ENCODE data around the gene RBM44. TPM values are rescaled to one million over a fixed set of nuclear protein-coding genes. Genes with fewer than 3 reads are reported as not detected.

The RBM44 gene
- total RNA-seq, 1 donor from 2014 or later, result 1.0 TPM

DNA sequence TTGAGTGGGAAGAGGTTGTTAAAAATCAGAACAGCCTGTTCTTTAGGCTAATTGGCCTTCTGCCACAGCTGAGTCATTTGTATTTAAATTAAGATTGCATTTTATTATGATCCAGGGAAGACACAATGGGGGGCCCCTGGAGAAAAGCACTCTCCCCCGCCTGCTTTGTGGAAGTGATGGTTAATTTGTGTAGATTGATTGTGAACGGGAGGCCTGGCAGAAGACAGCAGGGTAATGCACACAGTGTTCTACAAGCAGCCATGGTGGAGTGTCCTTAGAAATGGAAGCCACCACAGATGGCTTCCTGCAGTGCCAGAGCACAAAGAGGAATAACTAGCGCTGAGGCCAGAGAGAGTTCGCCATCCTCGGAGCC lies 80.5 kb downstream of the RBM44 start:
- no peak overlapping the region for H3K27ac Mint-ChIP-seq
- no peak overlapping the region for H3K4me3 Mint-ChIP-seq (ENCODE audit: low read depth)
- H3K36me3 Mint-ChIP-seq (ENCODE audit: low read depth), result no peaks in the 10 kb centered on the region
- intact Hi-C loops (cut with micrococcal nuclease), result no loop called here
- no peak for DNase-seq (ENCODE audit: low spot score)
- H3K4me1 Mint-ChIP-seq (ENCODE audit: low read depth), result no peaks in the 10 kb centered on the region
- H3K9me3 Mint-ChIP-seq, result no peaks in the 10 kb centered on the region
- H3K27me3 Mint-ChIP-seq (ENCODE audit: low read depth), result no peaks in the 10 kb centered on the region

DNA sequence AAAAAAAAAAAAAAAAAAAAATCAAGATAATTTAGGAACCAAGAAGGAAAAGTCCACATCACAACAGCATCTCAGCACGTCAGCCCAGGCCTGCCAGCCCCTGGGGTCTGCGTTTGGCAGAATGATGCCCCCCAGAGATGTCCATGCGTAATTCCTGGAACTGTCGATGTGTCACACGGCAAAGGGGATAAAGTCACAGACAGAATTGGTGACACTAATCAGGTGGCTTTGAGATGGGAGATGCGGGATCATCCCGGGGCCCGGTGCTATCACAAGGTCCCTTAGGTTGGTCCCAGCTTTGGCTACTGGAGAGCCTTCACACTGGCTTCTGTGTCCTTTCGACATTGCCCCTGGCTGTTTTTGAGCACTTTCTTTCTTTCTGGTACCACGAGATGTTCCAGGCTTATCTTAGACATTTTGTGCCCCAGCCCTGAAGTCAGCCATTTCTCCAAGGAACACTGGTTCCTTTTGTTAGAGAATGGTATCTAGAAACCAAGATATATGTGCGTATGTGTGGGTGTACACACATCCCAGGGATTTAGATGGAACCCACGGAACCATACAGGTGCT lies 81.5 kb downstream of the RBM44 start:
- Mint-ChIP-seq H3K9me3 (no peaks in the 10 kb centered on the region), H3K36me3 (ENCODE audit: low read depth) (no peaks in the 10 kb centered on the region), H3K4me3 (ENCODE audit: low read depth) (no peak overlapping the region), H3K27me3 (ENCODE audit: low read depth) (no peaks in the 10 kb centered on the region), H3K27ac (no peak overlapping the region), H3K4me1 (ENCODE audit: low read depth) (no peaks in the 10 kb centered on the region)
- no peak for DNase-seq (ENCODE audit: low spot score)
- intact Hi-C loops (cut with micrococcal nuclease), result no loop called here

DNA sequence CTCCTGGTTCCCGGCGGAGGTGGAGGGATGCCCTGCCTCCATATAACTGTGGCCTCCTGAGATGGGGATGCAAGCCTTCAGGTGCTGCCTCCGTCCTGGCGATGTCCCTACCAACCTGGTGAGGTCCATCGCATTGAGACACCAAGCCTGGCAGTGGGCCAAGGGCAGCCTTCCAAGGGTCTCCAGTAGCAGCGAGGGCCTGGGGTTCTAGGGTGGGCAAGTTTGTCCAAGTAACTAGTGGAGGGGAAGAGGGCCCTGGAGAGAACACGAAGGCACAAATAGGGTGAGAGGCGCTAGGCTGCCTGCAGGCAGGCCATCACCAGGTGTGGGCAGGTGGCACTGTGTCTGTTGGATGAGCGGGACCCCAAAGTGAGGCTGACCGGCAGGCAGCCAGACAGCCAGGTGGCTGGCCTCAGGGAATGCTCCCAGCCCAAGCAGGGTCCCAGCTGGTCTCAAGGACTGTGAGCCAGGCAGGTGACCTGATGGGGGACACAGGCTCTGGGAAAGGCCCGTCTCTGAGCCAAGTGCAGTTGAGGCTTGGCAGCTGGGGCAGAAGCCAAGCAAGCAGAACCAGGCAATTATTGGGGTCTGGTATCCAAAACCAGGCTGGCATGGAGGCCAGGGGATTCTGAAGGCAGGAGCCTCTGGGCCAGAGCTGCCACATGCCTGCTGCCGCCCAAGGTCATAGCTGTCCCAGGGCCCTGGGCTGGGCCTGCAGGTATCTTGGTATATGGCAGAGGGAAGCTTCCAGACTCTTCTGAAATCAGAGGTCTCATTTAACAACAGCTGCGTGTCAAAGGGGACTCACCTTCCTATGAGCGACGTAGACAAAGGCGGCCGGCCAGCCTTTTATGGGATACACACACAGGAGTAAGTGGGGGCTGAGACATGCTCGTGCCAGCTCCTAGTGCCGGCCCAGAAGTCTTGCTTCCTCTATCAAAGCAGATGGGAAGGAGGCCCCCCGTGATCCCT lies 84.2 kb downstream of the RBM44 start:
- no peak overlapping the region for H3K27ac Mint-ChIP-seq
- intact Hi-C loops (cut with micrococcal nuclease), result no loop called here
- no peaks in the 10 kb centered on the region for H3K4me1 Mint-ChIP-seq (ENCODE audit: low read depth)
- no peaks in the 10 kb centered on the region for H3K36me3 Mint-ChIP-seq (ENCODE audit: low read depth)
- H3K27me3 Mint-ChIP-seq (ENCODE audit: low read depth), result no peaks in the 10 kb centered on the region
- H3K4me3 Mint-ChIP-seq (ENCODE audit: low read depth), result no peak overlapping the region
- H3K9me3 Mint-ChIP-seq, result no peaks in the 10 kb centered on the region
- DNase-seq (ENCODE audit: low spot score), result no peak

DNA sequence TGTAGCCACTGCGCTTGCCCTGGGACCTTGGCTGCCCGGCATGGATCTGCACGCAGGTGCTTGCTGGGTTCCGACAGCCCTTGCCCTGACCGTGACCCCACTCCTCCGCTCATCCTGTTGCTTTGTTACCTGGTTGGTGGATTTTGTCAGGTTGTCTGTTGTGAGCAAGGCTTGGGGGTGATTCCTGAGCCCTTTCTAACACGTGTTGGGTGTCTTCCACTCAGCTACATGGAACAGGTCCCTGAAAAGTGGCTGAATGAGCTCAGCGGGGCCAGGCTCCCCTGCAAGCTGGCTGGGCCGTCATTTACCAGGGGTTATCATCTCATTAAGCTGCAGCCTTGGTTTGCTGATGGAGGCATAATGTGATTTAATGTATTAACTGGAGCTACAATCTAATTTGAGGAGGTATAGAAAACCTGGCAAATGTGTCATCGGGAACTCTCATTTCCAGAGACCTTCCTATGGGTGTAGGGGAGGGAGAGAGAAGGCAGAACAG lies 85.4 kb downstream of the RBM44 start:
- Mint-ChIP-seq H3K27me3 (ENCODE audit: low read depth) (no peaks in the 10 kb centered on the region), H3K9me3 (no peaks in the 10 kb centered on the region), H3K4me1 (ENCODE audit: low read depth) (peaks cover 3% of the 10 kb centered on the region), H3K27ac (no peak overlapping the region), H3K4me3 (ENCODE audit: low read depth) (no peak overlapping the region), H3K36me3 (ENCODE audit: low read depth) (no peaks in the 10 kb centered on the region)
- DNase-seq (ENCODE audit: low spot score), result no peak
- intact Hi-C loops (cut with micrococcal nuclease), result no loop called here

DNA sequence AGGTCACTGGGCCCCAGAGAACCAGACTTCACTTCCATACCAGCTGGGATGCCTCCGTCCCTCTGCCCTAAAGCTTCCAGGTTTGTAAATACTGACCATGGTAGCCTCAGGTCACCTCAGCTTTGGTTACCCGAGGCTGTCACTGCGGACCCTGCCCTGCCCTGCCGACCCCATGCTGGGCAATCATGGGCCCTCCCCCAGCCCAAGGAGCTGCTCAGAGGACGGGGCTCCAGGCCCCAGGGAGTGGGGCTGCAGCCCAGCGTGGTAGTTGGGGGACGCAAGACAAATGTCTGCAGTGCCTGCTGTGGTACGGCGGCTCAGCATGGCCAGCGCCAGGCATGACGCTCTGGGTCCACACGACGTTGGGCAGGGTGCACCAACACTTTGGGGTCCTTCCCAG lies 86.1 kb downstream of the RBM44 start:
- peaks cover 5% of the 10 kb centered on the region for H3K4me1 Mint-ChIP-seq (ENCODE audit: low read depth)
- no peaks in the 10 kb centered on the region for H3K27me3 Mint-ChIP-seq (ENCODE audit: low read depth)
- H3K9me3 Mint-ChIP-seq, result no peaks in the 10 kb centered on the region
- intact Hi-C loops (cut with micrococcal nuclease), result no loop called here
- DNase-seq (ENCODE audit: low spot score), result no peak
- no peak overlapping the region for H3K27ac Mint-ChIP-seq
- no peaks in the 10 kb centered on the region for H3K36me3 Mint-ChIP-seq (ENCODE audit: low read depth)
- no peak overlapping the region for H3K4me3 Mint-ChIP-seq (ENCODE audit: low read depth)

DNA sequence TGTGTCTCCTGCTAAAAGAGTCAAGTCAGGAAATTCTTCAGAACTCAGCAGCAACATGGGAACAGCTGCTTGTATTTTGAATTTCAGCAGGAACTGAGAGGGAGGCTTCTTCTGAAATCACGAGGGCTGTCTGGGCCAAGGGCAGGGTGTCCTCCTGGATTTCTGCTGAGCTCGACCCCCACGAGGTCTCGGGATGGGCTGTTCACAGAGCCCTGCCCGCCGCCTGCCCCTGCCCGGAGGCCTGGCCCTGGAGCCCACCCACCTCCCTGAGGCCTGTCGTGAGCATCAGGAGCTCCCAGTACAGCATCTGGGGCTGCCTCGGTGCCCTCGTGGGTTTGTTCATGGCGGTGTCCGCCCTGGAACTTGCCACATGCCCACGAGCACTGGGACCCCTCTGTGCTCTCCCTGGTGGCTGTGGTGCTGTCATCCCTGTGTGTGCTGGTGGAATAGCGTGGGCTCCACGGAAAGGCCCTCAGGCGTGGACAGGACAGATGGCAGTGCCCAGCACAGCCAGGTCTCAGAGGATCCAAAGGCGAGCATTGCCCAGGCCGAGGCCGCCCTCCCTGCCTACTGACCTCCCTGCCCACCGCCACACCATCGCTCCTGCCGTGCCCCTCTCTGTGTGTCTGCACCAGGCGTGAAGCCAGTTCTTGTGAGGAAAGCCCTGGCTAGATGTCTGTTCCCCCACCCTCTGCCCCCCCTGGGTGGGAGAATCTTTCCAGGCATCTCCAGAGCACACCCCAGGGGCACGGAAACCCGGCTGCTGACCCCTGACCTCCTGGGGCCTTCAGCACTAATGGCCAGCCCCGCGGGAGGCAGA lies 86.7 kb downstream of the RBM44 start:
- no peak overlapping the region for H3K27ac Mint-ChIP-seq
- peaks cover 5% of the 10 kb centered on the region for H3K4me1 Mint-ChIP-seq (ENCODE audit: low read depth)
- no peaks in the 10 kb centered on the region for H3K36me3 Mint-ChIP-seq (ENCODE audit: low read depth)
- no peaks in the 10 kb centered on the region for H3K9me3 Mint-ChIP-seq
- DNase-seq (ENCODE audit: low spot score), result no peak
- H3K4me3 Mint-ChIP-seq (ENCODE audit: low read depth), result no peak overlapping the region
- intact Hi-C loops (cut with micrococcal nuclease), result no loop called here
- no peaks in the 10 kb centered on the region for H3K27me3 Mint-ChIP-seq (ENCODE audit: low read depth)

DNA sequence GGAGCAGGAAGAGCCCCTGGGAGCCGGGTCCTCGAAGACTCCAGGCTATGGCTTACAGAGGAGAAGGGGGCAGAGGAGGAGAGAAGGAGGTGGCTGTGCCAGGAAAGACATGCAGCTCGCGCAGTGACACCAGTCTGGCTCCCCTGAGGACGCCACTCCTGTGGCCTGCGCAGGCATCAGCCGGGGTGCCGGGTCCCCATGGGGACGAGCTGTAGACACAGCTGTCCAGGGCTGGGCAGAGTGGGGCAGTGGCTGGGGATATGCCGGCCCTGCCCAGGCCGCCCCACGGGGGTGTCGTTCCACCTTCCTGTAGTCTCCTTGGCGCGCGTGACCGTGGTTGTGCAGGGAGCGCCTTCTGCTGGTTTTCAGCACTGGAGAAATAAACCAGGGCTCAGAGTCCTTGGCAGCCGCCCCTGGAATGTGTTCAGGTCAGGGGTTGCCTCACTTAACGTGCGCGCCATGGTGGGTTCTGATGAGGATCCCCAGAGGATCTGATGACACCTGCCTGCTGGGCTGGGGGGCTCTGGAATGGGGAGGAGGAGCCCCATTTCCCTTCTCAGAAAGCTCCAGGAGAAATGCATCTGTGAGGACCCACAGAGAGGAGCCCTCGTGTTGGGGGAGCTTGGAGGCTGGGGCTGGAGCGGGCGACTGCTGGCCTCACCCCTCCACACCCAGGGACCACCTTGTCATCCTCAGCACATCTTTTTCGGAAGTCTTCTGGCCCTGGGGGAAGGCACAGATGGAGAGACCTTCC lies 87.5 kb downstream of the RBM44 start:
- Mint-ChIP-seq H3K36me3 (ENCODE audit: low read depth) (no peaks in the 10 kb centered on the region), H3K27me3 (ENCODE audit: low read depth) (no peaks in the 10 kb centered on the region), H3K4me3 (ENCODE audit: low read depth) (no peak overlapping the region), H3K9me3 (no peaks in the 10 kb centered on the region), H3K4me1 (ENCODE audit: low read depth) (peaks cover 9% of the 10 kb centered on the region), H3K27ac (no peak overlapping the region)
- DNase-seq (ENCODE audit: low spot score), result no peak
- intact Hi-C loops (cut with micrococcal nuclease), result no loop called here

DNA sequence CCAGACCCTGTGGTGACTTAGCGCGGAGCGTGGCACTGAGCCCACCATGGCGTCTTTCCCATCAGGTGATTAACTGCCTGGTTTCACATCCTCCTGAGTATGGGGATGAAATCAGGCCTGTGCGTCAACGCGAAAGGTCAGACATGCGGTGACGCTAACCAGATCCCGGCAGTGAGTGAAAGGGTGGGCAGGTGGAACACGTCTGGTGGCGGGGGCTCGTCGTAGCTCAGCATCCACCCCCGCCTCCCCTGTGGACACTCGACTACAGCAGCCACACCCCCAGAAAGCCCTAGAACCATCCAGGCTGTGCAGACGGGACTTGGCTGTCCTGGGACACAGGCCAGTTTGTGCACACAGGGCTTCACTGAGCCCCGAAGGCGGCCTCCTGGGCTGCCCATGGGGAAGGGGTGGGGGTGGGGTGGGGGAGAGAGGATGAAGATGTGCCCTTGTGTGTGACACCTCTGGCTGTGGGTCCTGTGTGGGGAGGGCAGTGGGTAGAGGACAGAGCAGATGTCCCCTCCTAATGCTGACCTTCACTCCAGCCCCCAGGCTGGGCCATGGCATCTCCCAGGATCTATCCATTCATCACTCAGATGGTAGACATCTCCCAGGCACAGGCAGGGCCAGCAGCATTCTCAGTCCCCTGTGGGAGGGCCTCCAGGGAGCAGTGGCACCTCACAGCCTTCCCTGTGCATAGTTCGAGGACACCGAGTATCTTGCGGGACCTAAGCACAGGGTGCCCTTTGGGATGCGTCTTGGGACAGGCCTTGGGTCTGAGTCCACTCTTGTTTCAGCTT lies 88.3 kb downstream of the RBM44 start:
- Mint-ChIP-seq H3K9me3 (no peaks in the 10 kb centered on the region), H3K27ac (no peak overlapping the region), H3K27me3 (ENCODE audit: low read depth) (no peaks in the 10 kb centered on the region), H3K4me1 (ENCODE audit: low read depth) (peaks cover 11% of the 10 kb centered on the region), H3K4me3 (ENCODE audit: low read depth) (no peak overlapping the region), H3K36me3 (ENCODE audit: low read depth) (no peaks in the 10 kb centered on the region)
- intact Hi-C loops (cut with micrococcal nuclease), result no loop called here
- DNase-seq (ENCODE audit: low spot score), result no peak

DNA sequence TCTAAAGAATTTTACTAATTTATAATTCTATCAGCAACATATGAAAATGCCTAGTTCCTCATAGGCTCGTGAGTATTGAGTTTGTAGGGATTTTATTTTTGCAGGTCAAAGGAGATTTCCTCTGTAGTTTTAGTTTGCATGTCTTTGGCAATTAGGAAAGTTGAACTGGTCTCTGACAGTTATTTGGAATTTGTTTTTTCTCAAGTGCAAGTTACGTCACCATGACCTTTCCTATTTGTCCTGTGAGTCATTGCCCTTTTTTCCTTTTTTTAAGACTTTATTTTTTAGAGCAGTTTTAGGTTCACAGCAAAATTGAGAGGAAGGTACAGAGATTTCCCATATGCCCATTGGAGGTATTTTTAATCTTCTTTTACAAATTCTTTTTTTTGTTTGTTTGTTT lies 89.8 kb downstream of the RBM44 start:
- Mint-ChIP-seq H3K4me3 (ENCODE audit: low read depth) (no peak overlapping the region), H3K9me3 (no peaks in the 10 kb centered on the region), H3K4me1 (ENCODE audit: low read depth) (peaks cover 26% of the 10 kb centered on the region), H3K27me3 (ENCODE audit: low read depth) (no peaks in the 10 kb centered on the region), H3K27ac (no peak overlapping the region), H3K36me3 (ENCODE audit: low read depth) (no peaks in the 10 kb centered on the region)
- no peak for DNase-seq (ENCODE audit: low spot score)
- intact Hi-C loops (cut with micrococcal nuclease), result no loop called here

DNA sequence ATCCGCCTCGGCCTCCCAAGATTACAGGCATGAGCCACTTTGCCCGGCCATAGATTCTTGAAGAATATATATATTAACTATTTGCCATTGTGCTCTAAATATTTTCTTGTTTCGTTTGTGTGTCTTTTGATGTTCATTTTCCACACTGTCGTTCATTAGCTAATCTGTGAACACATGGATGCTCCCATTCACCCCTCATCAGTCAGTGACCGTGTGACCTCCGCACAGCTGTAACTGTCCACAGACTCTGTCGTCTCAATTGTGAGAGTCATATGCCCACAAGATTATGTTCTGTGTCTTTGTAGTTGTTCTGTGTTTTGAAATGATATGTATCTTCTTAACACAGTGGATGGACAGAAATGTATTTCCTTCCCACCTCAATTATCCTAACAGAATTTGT lies 90.4 kb downstream of the RBM44 start:
- Mint-ChIP-seq H3K9me3 (no peaks in the 10 kb centered on the region), H3K27me3 (ENCODE audit: low read depth) (no peaks in the 10 kb centered on the region), H3K36me3 (ENCODE audit: low read depth) (no peaks in the 10 kb centered on the region), H3K4me1 (ENCODE audit: low read depth) (peaks cover 27% of the 10 kb centered on the region), H3K27ac (no peak overlapping the region), H3K4me3 (ENCODE audit: low read depth) (no peak overlapping the region)
- no peak for DNase-seq (ENCODE audit: low spot score)
- intact Hi-C loops (cut with micrococcal nuclease), result no loop called here

DNA sequence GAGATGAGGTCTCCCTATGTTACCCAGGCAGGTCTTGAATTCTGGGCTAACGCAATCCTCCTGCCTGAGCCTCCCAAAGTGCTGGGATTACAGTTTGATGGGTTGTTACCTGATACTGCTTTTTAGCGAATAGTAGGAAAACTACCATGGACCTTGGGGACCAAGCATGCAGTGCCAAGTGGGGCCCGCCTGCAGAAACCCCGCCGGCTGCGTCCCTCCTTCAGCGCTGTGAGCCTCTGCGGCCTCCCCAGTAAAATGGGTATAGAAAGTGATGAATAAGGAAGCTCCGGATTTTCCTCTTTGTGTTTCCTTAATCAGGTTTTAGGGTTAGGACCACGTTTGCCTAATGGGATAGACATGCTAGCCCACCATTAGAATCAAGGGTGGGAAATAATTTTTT lies 91.2 kb downstream of the RBM44 start:
- H3K36me3 Mint-ChIP-seq (ENCODE audit: low read depth), result no peaks in the 10 kb centered on the region
- no peak overlapping the region for H3K27ac Mint-ChIP-seq
- intact Hi-C loops (cut with micrococcal nuclease), result no loop called here
- H3K4me3 Mint-ChIP-seq (ENCODE audit: low read depth), result no peak overlapping the region
- H3K9me3 Mint-ChIP-seq, result no peaks in the 10 kb centered on the region
- H3K4me1 Mint-ChIP-seq (ENCODE audit: low read depth), result peaks cover 27% of the 10 kb centered on the region
- no peak for DNase-seq (ENCODE audit: low spot score)
- H3K27me3 Mint-ChIP-seq (ENCODE audit: low read depth), result no peaks in the 10 kb centered on the region
